Measurements from ENCODE around the gene CDH4.
A peak's percentile ranks its signal among the peaks of the same experiment; 100 is the strongest.

CDH4 gene

DNA sequence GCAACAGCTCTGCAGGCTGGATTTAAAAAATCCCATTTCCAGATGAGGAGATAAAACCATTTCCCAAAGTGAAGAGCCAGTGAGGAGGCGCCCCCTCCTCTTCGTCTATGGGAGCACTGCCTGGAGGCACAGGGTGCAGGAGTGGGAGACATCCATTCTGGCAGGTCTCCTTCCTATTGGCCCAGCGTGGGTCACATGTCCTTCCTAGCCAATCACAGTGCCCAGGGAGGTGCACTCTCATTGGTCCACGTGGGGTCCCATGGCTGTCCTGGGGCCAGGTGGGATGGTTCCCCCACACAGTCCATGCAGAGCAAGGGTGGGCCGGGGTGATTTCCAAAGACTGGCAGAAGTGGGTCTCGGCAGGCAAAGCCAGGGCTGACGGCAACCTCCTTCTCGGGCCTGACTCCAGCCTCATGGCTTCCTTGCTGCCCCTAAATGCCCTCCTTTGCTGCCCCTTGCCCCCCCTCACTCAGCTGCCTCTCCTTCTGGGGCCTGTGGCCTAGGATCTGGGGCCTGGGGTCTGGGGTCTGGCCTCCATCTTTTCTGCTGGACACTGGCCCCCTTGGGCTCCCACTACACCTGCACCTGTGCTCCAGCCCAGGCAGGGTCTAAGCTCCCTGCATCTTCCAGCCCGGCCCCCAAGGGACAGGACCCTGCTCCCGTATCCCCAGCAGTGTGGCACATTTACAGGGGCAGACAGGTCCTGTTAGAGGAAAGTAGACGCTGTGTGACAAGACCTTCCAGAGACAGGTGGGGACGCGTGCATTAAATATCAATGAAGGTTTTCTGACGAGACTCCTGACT is 581.9 kb downstream of the CDH4 start:
- WGBS, 2 donors (ENCODE audit: extremely low coverage in 2 of 2, insufficient read length in 2 of 2, insufficient replicate concordance in 1 of 2): no CpG with 5 or more reads among the region's 14 CpGs
- Histone ChIP-seq H2BK120ac (ENCODE audit: low read depth, low read length) (no peak overlapping the region), H3K4me1 (ENCODE audit: control insufficient read depth in 2 of 2, insufficient read depth in 1 of 2, low read depth in 1 of 2, low read length in 2 of 2) (peaks cover 0 to 2% of the 10 kb centered on the region in 2 donors), H3K79me1 (ENCODE audit: low read depth, low read length) (no peaks in the 10 kb centered on the region), H3K36me3 (replicated peaks in 1 of 2; ENCODE audit: control insufficient read depth in 2 of 2, insufficient read depth in 2 of 2, low read length in 2 of 2) (no peaks in the 10 kb centered on the region), H3K9me3 (replicated peaks in 1 of 2; ENCODE audit: control insufficient read depth in 2 of 2, insufficient read depth in 1 of 2, low read depth in 1 of 2, low read length in 2 of 2) (no peaks in the 10 kb centered on the region), H3K23ac (ENCODE audit: low read depth, low read length, poor library complexity) (no peak overlapping the region), H4K8ac (ENCODE audit: low read depth, low read length) (no peak overlapping the region), H3K4ac (ENCODE audit: low read length) (no peak overlapping the region), H3K27ac (replicated peaks; ENCODE audit: low read length) (no peak overlapping the region), H3K9ac (ENCODE audit: low read depth, low read length, poor library complexity) (no peak overlapping the region), H2BK12ac (ENCODE audit: low read length) (no peak overlapping the region), H3K14ac (ENCODE audit: low read length) (peak overlapping the region; percentile 67), H2AK5ac (ENCODE audit: low read depth, low read length) (no peak overlapping the region), H3K18ac (ENCODE audit: low read length) (no peak overlapping the region), H3K27me3 (ENCODE audit: control insufficient read depth in 3 of 3, insufficient read depth in 3 of 3, low read depth in 1 of 3, low read length in 3 of 3) (no peaks in the 10 kb centered on the region), H4K91ac (ENCODE audit: low read depth, low read length, poor library complexity) (no peak overlapping the region), H2BK15ac (ENCODE audit: low read length) (no peak overlapping the region), H2AFZ (ENCODE audit: low read length) (no peak overlapping the region), H3K4me3 (ENCODE audit: low read length in 2 of 2) (no peak overlapping the region), H3K4me2 (ENCODE audit: insufficient read depth, low read length, poor library complexity, severe bottlenecking) (no peak overlapping the region), H2BK5ac (ENCODE audit: low read length) (no peak overlapping the region)
- DNase-seq (ENCODE audit: low spot score): no peak

DNA sequence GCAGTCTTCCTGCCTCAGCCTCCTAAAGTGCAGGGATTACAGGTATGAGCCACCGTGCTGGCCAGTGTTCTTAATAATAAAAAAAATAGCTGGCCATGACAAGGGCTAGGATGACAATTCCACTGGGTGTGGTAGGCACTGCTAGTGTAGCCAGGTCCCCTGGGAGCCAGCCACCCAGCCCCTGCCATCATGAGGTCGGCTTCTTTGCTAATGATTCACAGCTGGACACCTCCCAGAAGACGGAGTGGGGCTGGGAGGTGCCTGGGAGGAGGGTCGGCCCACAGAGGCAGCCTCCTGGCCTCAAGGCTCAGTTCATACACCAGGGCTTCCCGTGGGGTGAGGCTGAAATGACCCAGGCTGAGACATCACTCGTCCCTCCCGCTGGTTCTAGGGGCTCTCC is 583.2 kb downstream of the CDH4 start:
- Histone ChIP-seq H2BK5ac (ENCODE audit: low read length) (no peak overlapping the region), H3K79me1 (ENCODE audit: low read depth, low read length) (no peaks in the 10 kb centered on the region), H3K9me3 (replicated peaks in 1 of 2; ENCODE audit: control insufficient read depth in 2 of 2, insufficient read depth in 1 of 2, low read depth in 1 of 2, low read length in 2 of 2) (peaks cover 0 to 4% of the 10 kb centered on the region in 2 donors), H3K23ac (ENCODE audit: low read depth, low read length, poor library complexity) (no peak overlapping the region), H3K4me2 (ENCODE audit: insufficient read depth, low read length, poor library complexity, severe bottlenecking) (no peak overlapping the region), H3K18ac (ENCODE audit: low read length) (peak overlapping the region; percentile 16), H3K4me3 (ENCODE audit: low read length in 2 of 2) (no peak overlapping the region), H2BK12ac (ENCODE audit: low read length) (no peak overlapping the region), H3K27ac (replicated peaks; ENCODE audit: low read length) (no peak overlapping the region), H3K4me1 (ENCODE audit: control insufficient read depth in 2 of 2, insufficient read depth in 1 of 2, low read depth in 1 of 2, low read length in 2 of 2) (peaks cover 0 to 4% of the 10 kb centered on the region in 2 donors), H2BK15ac (ENCODE audit: low read length) (no peak overlapping the region), H2BK120ac (ENCODE audit: low read depth, low read length) (no peak overlapping the region), H2AFZ (ENCODE audit: low read length) (no peak overlapping the region), H3K36me3 (replicated peaks in 1 of 2; ENCODE audit: control insufficient read depth in 2 of 2, insufficient read depth in 2 of 2, low read length in 2 of 2) (no peaks in the 10 kb centered on the region), H3K14ac (ENCODE audit: low read length) (no peak overlapping the region), H3K27me3 (ENCODE audit: control insufficient read depth in 3 of 3, insufficient read depth in 3 of 3, low read depth in 1 of 3, low read length in 3 of 3) (peaks cover 0 to 7% (median 0%) of the 10 kb centered on the region in 3 experiments), H4K91ac (ENCODE audit: low read depth, low read length, poor library complexity) (no peak overlapping the region), H3K4ac (ENCODE audit: low read length) (no peak overlapping the region), H4K8ac (ENCODE audit: low read depth, low read length) (no peak overlapping the region), H2AK5ac (ENCODE audit: low read depth, low read length) (no peak overlapping the region), H3K9ac (ENCODE audit: low read depth, low read length, poor library complexity) (no peak overlapping the region)
- DNase-seq (ENCODE audit: low spot score): no peak
- no CpG with 5 or more reads among the region's 7 CpGs for WGBS, 2 donors (ENCODE audit: extremely low coverage in 2 of 2, insufficient read length in 2 of 2, insufficient replicate concordance in 1 of 2)

DNA sequence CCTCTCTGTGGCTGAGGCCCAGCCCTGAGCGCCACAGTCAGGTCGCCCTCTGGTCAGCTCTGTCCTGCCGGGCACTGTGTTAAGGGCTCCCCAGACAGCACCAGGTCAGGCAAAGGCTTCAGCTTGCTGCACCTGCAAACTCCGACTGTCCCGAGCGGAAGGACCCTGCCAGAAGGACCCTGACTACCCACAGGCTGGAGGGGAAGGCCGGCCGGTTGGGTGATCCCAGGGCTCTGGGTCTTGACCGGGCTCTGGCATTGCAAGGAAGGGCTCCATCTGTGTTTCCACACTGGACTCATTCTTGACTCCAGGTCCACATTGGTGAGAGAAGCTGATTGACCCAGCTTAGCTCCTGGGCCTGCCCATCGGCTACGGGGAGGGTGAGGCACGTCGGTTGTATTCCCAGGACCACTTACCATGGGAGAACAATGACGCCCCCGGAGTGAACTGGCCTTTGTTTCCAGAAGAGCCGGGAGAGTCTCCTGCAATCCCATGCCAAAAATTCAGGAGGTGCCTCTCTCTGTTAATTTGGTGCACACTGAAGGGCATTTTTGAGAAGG is 583.8 kb downstream of the CDH4 start:
- no peak overlapping the region for H2AFZ ChIP-seq (ENCODE audit: low read length)
- H3K9ac ChIP-seq (ENCODE audit: low read depth, low read length, poor library complexity): no peak overlapping the region
- no peak overlapping the region for H2BK120ac ChIP-seq (ENCODE audit: low read depth, low read length)
- H3K4me2 ChIP-seq (ENCODE audit: insufficient read depth, low read length, poor library complexity, severe bottlenecking): no peak overlapping the region
- peaks cover 0 to 4% of the 10 kb centered on the region in 2 donors for H3K4me1 ChIP-seq (ENCODE audit: control insufficient read depth in 2 of 2, insufficient read depth in 1 of 2, low read depth in 1 of 2, low read length in 2 of 2)
- no peak overlapping the region for H2AK5ac ChIP-seq (ENCODE audit: low read depth, low read length)
- peaks cover 0 to 7% (median 0%) of the 10 kb centered on the region in 3 experiments for H3K27me3 ChIP-seq (ENCODE audit: control insufficient read depth in 3 of 3, insufficient read depth in 3 of 3, low read depth in 1 of 3, low read length in 3 of 3)
- H3K14ac ChIP-seq (ENCODE audit: low read length): no peak overlapping the region
- H4K91ac ChIP-seq (ENCODE audit: low read depth, low read length, poor library complexity): no peak overlapping the region
- H3K23ac ChIP-seq (ENCODE audit: low read depth, low read length, poor library complexity): no peak overlapping the region
- DNase-seq (ENCODE audit: low spot score): no peak
- H2BK5ac ChIP-seq (ENCODE audit: low read length): no peak overlapping the region
- no peak overlapping the region for H4K8ac ChIP-seq (ENCODE audit: low read depth, low read length)
- H3K4me3 ChIP-seq (ENCODE audit: low read length in 2 of 2): no peak overlapping the region
- no peak overlapping the region for H2BK12ac ChIP-seq (ENCODE audit: low read length)
- no CpG with 5 or more reads among the region's 16 CpGs for WGBS, 2 donors (ENCODE audit: extremely low coverage in 2 of 2, insufficient read length in 2 of 2, insufficient replicate concordance in 1 of 2)
- H3K9me3 ChIP-seq (replicated peaks in 1 of 2; ENCODE audit: control insufficient read depth in 2 of 2, insufficient read depth in 1 of 2, low read depth in 1 of 2, low read length in 2 of 2): peaks cover 0 to 4% of the 10 kb centered on the region in 2 donors
- H2BK15ac ChIP-seq (ENCODE audit: low read length): no peak overlapping the region
- H3K79me1 ChIP-seq (ENCODE audit: low read depth, low read length): no peaks in the 10 kb centered on the region
- H3K18ac ChIP-seq (ENCODE audit: low read length): no peak overlapping the region
- H3K4ac ChIP-seq (ENCODE audit: low read length): no peak overlapping the region
- no peaks in the 10 kb centered on the region for H3K36me3 ChIP-seq (replicated peaks in 1 of 2; ENCODE audit: control insufficient read depth in 2 of 2, insufficient read depth in 2 of 2, low read length in 2 of 2)
- no peak overlapping the region for H3K27ac ChIP-seq (replicated peaks; ENCODE audit: low read length)

DNA sequence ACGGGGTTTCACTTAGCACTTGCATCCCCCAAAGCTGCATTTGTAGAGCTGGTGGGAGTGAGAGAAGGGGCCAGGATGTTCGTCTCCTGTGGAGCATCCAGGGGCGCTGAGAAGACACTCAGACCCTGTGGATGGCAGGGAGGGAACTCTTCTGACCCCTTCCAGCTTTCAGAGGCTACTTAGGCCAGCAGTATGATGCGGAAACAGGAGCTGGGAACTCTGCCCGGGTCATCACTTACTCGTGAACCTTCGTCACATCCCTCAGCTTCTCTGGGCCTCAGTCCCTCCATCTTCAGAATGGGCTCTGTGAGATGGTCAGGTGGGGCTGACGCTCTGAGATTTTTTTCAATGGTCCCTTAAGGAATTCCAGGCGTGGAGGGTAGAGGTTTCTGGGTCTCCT is 585.1 kb downstream of the CDH4 start:
- Histone ChIP-seq H2BK15ac (ENCODE audit: low read length) (no peak overlapping the region), H3K18ac (ENCODE audit: low read length) (no peak overlapping the region), H3K79me1 (ENCODE audit: low read depth, low read length) (no peaks in the 10 kb centered on the region), H2BK120ac (ENCODE audit: low read depth, low read length) (no peak overlapping the region), H3K14ac (ENCODE audit: low read length) (no peak overlapping the region), H3K36me3 (replicated peaks in 1 of 2; ENCODE audit: control insufficient read depth in 2 of 2, insufficient read depth in 2 of 2, low read length in 2 of 2) (no peaks in the 10 kb centered on the region), H4K91ac (ENCODE audit: low read depth, low read length, poor library complexity) (no peak overlapping the region), H4K8ac (ENCODE audit: low read depth, low read length) (no peak overlapping the region), H3K4me3 (ENCODE audit: low read length in 2 of 2) (no peak overlapping the region), H3K9ac (ENCODE audit: low read depth, low read length, poor library complexity) (no peak overlapping the region), H2AFZ (ENCODE audit: low read length) (no peak overlapping the region), H3K9me3 (replicated peaks in 1 of 2; ENCODE audit: control insufficient read depth in 2 of 2, insufficient read depth in 1 of 2, low read depth in 1 of 2, low read length in 2 of 2) (peaks cover 0 to 4% of the 10 kb centered on the region in 2 donors), H3K4me2 (ENCODE audit: insufficient read depth, low read length, poor library complexity, severe bottlenecking) (no peak overlapping the region), H2BK12ac (ENCODE audit: low read length) (no peak overlapping the region), H2BK5ac (ENCODE audit: low read length) (no peak overlapping the region), H3K23ac (ENCODE audit: low read depth, low read length, poor library complexity) (no peak overlapping the region), H3K27ac (replicated peaks; ENCODE audit: low read length) (no peak overlapping the region), H3K27me3 (ENCODE audit: control insufficient read depth in 3 of 3, insufficient read depth in 3 of 3, low read depth in 1 of 3, low read length in 3 of 3) (peaks cover 0 to 7% (median 0%) of the 10 kb centered on the region in 3 experiments), H2AK5ac (ENCODE audit: low read depth, low read length) (peak overlapping the region; percentile 12), H3K4me1 (ENCODE audit: control insufficient read depth in 2 of 2, insufficient read depth in 1 of 2, low read depth in 1 of 2, low read length in 2 of 2) (peaks cover 0 to 4% of the 10 kb centered on the region in 2 donors), H3K4ac (ENCODE audit: low read length) (no peak overlapping the region)
- no CpG with 5 or more reads among the region's 9 CpGs for WGBS, 2 donors (ENCODE audit: extremely low coverage in 2 of 2, insufficient read length in 2 of 2, insufficient replicate concordance in 1 of 2)
- DNase-seq (ENCODE audit: low spot score): no peak
